GM11168 (cell line): ENCODE data around the gene MAPK11.

Source experiments
- in situ Hi-C: fragments of 300-500 bp; cut with MboI; formaldehyde crosslinking; loops from one replicate; pipeline ENCODE4 v1.12.0; 2022; ENCODE audit warnings: low sequenced_read_pairs; ENCODE audit not compliant: unreplicated experiment

The MAPK11 gene

GRCh38 chr22:50217543-50218152 is 52.5 kb downstream of the MAPK11 start:
- in situ Hi-C loops: no loop called here

DNA sequence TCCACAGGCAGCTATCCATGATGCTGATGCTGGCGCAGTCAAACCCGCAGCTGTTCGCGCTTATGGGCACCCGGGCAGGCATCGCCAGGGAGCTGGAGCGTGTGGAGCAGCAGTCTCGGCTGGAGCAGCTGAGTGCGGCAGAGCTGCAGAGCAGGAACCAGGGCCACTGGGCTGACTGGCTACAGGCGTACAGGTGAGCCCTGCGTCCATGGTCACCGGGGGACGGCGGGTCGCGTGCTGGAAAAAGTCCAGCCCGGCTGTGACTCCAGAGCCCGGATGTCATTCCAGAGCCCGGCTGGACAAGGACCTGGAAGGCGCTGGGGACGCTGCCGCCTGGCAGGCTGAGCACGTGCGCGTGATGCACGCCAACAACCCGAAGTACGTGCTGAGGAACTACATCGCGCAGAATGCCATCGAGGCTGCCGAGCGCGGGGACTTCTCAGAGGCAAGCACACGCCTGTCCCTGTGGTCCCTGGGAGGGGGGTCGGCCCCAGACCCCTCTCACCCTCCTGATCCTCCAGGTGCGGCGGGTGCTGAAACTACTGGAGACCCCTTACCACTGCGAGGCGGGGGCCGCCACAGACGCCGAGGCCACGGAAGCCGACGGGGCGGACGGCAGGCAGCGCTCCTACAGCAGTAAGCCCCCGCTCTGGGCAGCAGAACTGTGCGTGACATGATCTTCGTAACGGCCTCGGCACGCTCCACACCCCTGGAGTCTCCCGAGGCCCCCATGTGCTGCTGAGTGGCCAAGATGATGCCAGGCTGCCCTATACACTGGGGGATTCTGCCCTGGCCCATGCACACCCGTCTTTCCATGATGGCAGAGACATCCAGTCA is 53.3 kb downstream of the MAPK11 start:
- in situ Hi-C loops: no loop called here

DNA sequence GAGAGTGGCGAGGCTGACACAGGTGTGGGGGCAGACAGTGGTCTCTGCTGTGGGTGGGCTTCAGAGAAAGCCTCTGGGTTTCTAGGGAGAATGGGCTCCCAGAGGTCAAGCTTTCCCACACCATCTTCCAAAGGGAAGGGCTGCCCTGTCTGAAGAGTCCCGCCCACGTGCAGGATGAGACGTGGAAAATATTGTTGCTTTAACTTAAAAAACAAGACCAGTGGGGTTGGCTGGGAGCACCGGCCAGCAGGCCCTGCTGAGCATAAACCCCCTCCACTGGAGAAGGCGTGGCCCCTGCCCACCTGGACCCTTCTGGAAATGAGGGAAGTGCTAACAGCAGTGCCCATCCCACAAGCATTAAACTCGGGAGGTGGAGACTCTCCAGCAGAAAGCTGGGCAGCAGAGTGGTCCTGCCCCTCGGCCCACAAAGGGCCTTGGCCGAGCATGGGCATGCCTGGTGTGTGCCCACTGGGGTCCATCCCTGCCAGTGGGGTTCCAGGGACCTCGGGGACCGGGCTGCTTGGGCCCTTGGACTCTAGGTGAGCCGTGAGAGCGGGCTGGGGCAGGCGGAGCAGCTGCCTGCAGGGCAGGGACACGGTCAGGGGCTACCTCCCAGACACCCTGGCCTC is 54.0 kb downstream of the MAPK11 start:
- in situ Hi-C loops: no loop called here

DNA sequence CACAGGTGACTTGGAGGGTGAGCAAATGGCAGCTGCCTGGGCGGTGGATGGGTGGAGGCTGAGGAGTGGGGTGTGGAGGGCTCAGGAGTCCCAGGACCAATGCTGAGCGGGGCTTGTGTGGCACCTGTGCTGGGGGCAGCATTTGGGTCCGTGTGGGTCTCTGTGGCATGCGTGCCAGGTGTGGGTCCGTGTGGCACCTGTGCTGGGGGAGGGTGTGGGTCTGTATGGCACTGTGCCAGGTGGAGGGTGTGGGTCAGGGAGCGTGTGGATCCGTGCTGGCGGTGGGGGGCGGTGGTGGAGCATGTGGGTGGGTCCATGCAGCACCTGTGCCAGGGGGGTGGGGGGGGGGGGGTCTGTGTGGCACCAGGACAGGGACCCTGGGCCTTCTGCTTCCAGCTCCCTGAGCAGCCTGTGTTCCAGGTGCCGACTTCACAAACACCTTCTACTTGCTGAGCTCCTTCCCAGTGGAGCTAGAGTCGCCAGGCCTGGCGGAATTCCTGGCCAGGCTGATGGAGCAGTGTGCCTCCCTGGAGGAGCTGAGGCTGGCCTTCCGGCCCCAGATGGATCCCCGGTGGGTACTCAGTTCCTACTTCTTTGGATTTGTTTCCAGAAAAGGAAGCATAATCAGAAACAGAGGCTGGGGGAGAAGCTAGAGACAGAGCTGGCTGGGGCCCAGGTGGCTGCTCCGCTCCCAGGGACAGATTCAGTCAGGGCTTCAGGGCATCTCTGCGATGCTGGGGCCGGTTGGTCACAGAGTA is 54.7 kb downstream of the MAPK11 start:
- in situ Hi-C loops: no loop called here
